Hematopoietic multipotent progenitor cell treated with erythropoietin and hydrocortisone succinate and interleukin-3 and kit ligand, for 17 days (in vitro differentiated cells): ENCODE results near the gene ZNF521.
"Not testable (repeated sequence)": the region's sequence is repeated elsewhere in the genome, so short reads cannot be mapped to it uniquely, and the experiment has no call there.

ENCODE experiments used
- DNase-seq: peaks from one replicate; pipeline ENCODE4 v3.0.0-alpha.2; 2015; ENCODE audit warnings: low spot score

Gene ZNF521

DNA sequence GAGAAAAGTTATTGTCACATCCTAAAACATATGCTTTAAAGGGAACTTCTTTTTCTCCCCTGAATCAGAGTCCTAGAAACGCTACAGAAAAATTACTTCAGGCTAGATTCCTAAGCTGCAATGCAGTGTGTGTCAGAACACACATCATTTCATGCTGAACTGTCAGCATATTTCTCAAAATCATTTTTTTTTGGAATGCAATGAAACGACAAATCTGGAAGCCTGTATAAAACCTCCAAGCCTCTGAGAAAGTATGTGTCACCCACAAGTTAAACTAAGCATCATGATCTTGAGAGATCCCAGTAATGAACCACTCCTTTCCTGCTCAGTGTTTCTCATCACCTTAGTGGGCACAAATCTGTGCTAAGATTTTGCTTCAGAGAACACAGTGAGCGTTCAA is 276.2 kb downstream of the ZNF521 start:
- no peak for DNase-seq

DNA sequence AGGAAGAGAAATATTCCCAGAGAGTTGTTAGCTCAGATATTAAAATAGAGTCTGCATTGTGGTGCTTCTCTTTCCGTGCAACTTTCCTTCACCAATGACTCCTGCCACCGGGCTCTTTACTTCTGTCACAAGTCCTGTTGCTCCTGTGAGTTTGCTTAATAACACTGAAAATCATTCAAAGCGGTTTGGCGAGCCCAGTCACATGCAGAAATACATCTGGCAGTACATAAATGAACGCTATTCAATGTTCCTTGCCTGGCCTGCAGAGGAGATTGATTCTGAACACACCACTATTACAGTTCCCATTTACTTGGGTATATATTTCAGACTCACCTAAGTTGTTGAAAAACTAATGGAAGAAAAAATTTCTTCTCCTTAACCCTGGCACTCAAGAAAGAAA is 276.6 kb downstream of the ZNF521 start:
- DNase-seq, result no peak

DNA sequence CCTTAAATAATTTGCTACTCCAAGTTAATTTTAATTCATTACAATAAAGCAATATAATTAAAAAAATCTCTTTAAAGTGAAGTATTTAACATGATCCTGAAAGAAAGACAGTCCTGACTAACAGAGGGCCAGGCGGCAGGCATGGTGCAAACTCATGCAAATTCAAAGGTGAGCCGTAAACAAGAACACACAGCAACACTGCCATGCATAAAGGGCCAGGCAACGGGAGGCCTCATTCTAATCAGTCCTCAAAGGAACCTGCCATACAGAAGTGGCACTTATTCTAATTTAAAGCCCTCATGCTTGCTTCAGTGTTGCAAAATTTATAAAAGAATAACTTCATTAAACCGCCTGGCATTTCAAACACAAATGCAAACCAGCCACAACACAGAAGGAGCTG is 277.0 kb downstream of the ZNF521 start:
- no peak for DNase-seq

DNA sequence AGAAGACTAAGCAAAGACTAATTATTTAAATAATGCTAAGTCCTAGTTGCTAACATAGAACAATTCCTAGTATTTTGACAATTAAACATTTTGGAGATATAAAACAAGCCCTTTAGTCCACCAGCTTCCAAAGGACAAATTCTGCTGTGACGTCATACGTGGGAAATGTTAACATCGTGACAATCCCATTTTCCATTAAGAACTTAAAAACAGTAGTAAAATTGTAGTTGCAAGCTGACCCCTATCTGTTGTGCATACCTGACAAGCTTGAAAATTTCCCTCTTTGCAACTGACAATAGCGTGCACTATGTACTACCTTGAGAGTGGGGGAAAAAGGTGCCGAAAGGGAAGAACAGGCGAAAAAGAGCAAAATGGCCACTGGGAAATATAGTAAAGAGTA is 279.8 kb downstream of the ZNF521 start:
- DNase-seq, result no peak

DNA sequence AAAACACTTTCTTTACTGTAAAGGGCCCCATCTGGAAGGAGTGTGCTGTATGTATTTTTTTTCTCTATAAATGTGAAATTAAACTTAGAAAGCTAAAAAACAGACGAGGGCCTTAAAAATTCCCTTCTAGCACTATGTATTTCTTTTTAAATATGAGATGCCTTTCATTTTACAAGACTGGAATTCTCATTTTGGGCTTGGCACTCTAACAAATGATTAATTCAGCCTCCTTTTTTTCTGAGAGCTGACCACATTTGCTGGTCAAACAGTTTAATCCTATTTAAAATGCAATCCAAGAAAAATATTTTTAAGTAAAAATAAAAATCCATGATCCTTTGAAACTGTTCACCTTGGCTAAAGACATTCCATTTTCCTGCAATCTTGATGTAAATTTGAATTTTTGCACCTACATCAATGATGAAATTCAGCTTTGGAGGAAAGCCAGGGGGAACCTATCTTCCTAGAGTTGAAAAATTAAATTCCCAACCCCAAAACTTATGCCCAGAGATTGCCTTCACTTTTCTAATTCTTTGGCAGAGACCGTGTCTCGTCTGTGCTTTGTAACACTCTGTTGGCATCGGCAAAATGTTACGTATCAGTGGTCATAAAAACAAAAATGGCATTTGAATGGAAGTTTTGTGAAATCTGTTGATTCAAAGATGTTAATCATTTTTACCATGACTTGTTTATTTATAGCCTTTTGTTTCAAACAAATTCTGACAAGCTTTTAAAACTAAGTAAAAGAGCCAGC is 284.5 kb downstream of the ZNF521 start:
- DNase-seq, result no peak

DNA sequence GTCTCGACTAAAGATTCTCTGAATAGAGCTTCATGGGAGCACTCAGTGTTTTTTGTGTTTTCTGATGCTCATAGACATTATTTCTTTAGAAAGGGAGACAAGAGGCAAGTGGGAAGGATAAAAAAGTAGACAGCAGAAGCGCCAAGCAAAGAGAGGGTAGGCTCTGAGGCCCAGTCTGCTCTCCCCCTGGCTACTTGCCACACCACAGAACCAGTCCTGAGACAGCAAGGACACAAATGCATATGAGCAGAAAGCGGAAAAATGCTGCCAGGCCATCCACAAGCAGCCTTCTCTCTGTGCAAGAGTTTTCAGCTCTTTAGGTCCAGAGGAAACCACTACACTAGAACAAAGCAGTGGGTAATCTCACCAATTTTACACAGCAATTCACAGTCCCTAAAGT is 285.4 kb downstream of the ZNF521 start:
- no peak for DNase-seq

DNA sequence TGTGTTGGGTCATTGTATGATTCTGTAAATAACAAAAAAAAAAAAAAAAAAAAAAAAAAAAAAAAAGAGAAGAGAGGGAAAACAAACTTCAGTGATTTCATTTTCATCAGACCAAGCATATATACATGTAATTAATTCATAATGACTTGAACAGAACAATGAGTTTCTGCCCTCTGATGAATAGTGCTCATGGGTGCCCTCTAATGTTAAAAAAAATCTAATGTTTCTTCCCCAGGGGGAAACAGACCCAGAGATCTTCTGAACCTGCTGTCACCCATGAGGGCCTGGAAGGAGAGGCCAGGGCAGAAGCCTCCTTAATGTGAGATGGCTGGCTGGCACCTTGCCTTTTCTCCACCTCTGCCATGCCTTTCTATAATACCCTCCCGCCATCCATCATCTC is 289.2 kb downstream of the ZNF521 start:
- DNase-seq, result no peak

DNA sequence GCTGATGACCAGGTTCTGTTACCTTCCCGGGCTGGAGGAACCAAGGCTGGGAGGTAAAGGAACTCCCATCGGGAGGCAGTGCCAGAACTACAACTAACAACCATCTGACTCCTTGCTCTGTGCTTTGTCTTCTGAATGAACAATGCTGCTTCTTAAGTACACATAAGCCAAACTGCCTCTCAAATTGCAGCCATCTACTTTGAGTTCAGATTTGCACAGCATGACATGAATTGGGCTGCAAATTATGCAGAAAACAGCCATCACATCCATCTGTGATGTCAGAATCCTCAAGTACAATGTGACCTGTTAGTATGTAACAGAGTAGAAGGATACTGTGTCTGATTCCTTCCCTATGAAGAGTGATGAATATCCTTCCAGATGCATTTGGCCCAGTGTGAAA is 290.6 kb downstream of the ZNF521 start:
- no peak for DNase-seq

DNA sequence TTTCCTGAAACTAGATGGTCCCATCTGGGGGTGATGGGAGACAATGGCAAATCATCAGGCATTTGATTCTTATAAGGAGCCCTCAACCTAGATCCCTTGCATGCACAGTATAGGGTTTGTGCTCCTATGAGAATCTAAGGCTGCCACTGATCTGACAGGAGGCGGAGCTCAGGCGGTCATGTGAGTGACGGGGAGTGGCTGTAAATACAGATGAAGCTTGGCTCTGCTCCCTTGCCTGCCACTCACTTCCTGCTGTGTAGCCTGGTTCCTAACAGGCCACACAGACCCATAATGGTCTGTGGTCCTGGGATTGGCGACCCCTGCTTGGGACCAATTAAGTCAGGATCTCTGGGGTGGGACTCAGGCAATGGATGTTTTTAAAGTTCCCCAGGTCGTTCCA is 293.4 kb downstream of the ZNF521 start:
- DNase-seq, result no peak

DNA sequence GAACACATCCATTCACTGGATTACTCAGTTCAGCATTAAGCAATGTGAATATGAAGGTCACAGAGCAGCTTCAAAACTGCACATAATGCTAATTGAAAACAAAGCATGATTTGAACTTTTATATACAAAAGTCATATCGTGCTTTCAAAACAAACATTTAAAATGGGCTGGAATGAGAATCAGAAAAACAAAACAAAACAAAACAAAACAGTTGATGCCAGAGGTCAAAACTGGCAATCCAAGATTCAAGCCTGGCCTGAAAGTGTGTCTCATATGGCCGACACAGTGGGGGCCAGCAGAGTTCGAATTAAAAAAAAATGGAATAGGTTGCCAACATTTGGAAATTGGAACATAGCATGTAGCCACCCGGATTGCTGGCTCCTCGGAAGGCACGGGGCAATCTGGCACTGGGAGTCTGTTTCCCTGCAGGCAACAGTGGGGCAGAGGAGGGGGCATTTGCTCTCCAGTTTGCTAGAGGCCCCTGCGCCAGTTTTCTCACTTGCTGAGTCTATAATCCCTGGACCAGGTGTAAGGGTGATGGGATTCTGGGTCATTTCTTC is 294.4 kb downstream of the ZNF521 start:
- no peak for DNase-seq

DNA sequence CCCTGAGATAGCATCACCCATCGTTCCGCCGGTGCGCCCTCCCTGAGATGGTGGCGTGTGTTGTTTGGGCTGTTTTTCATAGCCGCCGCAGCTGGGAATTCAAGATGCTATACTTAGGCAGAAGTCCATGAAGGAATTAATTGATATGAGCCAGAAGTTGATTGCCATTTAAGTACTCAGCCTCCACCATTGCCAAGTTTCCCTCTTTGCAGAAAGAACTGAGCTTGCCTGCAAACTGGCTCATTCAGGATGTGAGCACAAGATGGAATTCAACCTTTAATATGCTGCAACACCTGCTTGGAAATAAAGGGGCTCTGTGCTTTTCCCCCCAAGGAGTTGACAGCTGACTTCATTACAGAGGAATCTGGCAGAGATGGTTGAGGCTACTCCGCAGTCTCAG is 295.5 kb downstream of the ZNF521 start:
- DNase-seq, result no peak

DNA sequence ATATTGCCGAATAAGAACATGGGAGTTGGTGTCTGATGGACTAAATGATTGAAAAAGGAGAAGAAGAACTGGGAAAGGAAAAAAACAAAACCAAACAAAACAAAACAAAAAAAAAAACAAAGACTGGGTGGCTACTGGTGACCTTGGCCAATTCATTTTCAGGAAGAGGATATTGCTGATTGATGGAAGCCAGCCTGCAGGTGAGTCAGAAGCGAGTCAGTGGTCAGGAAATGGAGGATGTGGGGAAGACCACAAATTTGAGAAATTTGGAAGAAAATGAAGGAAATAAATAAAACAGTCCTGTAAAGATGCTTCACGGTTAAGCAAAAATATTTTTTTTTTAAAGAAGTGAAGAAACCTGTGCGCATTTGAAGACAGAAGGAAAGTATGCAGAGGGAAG is 296.9 kb downstream of the ZNF521 start:
- DNase-seq, result no peak

DNA sequence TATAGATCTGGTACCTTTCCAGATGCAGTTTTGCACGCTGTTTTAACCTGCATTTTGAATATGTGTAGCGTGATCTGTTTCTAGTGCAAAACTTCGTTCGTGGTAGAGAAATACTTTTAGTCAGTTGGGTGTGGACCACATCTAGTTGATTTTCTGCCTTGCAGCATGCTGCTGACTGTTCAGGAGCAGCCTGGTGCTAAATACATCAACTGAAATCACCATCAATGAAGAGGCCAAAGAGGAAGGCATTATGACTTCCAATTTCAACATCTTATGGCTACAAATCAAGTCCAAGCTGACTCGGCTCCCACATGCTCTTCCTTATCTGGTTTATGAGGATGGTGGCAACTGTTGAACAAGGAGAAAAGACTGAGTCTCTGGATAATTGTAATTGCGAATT is 298.5 kb downstream of the ZNF521 start:
- DNase-seq, result no peak

DNA sequence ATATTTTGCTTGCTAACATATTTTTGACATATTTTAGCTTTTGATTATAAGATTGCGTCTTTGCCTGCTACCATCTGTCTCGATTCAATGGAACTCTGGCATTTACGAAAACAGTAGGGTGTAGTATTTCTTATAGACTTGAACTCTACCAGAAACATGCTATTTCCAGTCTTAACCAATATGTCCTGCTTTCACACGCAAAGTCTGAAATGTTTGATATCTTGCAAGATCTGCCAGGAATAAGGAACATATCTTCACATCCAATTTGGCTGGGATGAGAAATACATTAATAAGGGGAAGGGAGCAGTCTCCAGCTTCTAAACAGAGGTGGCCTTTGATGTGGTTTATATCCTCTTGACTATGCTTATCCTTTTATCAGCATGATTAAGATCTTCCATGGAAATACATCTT is 299.4 kb downstream of the ZNF521 start:
- no peak for DNase-seq

DNA sequence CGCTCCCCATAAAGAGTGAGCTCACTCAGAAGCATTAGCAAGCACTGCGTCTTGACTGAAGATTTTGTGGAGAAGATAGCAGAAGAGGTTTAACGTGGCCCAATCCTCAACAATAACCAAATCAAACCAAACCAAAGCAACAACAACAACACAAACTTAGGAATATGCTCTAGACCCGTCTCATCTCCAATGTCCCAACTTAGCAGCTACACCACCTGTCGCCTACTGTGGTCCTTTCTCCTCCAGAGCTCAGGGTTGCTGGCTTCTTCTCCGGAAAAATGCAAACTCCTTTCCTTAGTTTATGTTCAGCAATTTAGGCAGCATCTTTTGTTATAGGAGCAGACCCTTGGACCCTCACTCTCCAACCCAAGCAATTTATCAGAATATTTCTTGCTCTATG is 301.4 kb downstream of the ZNF521 start:
- no peak for DNase-seq

DNA sequence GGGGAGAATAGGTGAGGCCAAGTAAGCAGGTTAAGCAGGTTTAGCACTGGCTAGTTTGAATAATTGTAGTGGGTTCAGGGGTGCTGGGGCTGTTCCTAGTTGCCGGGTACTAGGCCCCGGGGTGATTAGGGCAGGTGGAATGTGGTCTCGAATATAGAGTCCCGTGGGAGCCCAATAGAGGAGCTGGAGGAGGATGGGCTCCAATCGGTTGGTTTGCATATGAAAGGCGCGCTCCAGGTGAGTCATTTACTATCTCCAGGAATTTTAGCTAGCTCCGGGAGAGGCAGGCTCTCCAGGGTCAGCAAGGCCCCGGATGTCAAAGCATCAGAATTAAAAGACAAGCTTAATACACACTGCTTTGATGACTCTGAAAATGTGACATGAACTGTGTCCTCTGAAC is 304.0 kb downstream of the ZNF521 start:
- DNase-seq, result no peak

DNA sequence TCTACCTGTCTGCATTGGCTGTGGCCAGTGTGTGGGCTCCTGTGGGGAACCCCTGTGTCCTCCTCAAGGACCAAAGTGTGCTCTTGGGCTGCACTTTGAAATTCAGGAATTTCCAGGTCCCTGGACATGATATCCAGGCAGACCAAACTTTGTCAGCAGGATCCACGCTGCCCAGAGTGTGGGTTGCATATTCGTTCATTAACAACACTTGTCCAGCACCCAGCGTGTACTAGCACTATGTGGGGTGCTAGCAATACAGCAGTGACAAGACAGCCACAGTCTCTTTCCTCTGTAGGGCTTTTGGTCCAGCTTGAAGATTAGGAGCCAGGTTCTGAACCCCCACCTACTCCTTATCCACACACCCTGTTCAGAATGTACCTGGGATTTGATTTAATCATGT is 304.5 kb downstream of the ZNF521 start:
- no peak for DNase-seq

DNA sequence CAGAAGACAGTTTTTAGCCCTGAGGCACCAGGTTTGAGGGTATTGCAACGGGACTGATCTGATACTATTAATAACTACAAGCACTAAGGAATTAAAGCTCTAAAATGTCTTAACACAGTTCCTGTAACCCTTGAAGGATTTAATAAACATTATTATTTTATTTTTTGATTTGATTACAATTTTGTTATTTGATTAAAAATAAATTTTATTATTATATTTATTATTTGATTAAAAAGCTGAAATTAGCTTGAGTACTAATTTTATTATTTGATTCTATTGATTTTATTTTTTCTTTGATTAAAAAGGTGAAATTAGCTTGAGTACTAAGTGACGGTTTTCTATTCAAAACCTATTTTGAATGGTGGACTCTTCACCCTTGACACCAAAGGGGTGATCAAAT is 307.3 kb downstream of the ZNF521 start:
- DNase-seq, result no peak

DNA sequence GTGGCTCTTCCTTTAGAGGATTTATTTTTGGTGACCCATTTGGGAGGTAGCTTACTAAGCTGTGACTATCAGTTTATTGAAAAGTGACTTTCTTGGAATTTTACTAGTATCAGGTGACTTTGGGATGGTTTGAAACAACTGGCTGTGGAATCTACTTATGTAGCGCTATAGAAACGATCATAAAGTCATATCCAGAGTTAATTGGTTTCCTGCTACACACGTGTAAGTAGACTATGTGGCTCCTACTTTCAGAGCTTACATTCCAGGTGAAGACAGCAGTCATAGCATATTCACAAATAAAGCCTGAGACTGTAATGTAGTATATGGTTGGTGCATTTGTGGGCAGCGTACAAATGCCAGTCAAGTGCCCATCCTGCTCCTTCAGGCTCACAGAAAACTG is 308.9 kb downstream of the ZNF521 start:
- DNase-seq, result no peak

DNA sequence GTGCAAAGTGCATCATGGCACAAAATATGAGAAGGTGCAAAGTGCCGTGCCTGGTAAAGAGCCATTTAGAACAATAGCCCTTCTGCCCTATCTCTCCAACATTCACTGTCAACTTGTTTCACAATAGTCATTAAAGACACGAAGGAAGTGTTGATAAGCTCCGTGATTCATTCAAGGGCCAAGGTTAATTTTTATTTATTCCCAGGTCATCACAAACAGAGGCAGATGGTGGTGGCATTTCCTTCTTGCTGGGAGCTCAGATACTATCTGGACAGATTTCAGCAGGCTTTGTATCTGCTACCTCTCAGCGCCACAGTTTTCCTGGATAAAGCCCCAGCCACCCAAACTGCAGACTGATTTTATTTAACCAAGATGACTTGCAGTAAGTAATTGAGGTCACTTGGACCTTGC is 309.3 kb downstream of the ZNF521 start:
- DNase-seq, result no peak

DNA sequence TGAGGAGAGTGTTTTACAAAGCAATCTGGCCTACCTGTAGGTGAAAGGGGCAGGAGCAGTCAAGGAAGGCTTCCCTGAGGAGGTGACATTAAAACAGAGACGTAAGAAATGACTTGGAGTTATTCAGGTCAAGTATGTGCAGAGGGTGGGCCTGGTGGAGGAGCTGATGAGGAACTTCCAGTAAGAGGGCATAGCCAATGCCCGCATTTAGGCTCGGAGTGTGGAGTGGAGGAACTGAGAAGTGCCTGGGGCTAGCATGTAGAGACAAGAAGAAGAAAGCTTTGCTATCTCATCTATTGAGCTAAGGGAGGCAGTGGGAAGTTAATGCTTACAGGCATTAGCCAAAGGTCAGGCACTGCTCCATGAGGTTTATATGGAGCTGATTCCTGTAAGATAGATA is 312.2 kb downstream of the ZNF521 start:
- no peak for DNase-seq

DNA sequence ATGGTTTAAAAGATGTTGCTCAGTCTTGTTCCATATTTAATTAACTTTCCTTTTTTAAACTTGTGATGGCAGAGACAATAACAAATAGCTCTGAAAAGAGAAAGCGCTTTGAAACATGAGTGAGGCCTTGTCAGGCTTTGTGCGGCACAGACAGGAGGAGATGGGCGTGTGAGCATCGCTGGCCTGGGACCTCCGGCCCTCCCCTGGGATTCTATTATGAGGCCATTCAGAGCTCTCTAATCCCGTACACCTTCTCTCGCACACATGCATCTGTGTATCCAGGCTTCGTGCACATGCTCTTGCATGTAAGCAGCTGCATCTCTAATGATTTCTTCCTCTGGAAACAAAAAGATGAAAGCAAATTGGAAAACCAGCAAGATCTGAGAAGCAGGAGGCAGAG is 313.7 kb downstream of the ZNF521 start:
- DNase-seq, result no peak

DNA sequence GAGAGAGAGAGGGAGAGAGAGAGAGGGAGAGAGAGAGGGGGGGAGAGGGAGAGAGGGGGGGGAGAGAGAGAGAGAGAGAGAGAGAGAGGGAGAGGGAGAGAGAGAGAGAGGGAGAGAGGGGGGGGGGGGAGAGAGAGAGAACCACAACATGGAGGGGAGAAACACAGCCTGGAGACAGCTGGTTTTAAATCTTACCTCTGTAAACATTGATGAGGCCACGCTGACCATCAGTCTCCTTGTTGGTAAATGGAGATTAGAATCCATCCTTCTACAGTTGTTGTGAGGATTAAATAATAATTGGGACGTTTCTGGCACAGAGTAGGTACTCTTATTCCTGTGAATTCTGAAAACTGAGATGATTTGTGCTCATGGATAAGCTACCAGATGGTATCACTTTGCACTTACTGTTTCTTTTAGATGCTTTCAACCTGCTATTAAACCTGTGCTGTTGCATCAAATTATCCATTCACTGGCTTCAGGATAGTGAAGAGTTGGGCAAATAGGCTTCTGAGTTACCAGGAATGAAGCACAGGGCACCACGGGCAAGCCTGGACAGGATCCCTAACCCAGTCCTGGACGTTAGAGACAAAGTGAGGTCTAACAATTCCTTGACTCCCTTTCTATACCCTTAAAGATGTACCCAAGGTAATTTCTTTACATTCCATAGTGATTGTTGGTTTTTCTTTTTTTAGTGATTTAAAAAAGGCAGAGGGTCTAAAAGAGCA is 318.1 kb downstream of the ZNF521 start:
- no peak for DNase-seq

DNA sequence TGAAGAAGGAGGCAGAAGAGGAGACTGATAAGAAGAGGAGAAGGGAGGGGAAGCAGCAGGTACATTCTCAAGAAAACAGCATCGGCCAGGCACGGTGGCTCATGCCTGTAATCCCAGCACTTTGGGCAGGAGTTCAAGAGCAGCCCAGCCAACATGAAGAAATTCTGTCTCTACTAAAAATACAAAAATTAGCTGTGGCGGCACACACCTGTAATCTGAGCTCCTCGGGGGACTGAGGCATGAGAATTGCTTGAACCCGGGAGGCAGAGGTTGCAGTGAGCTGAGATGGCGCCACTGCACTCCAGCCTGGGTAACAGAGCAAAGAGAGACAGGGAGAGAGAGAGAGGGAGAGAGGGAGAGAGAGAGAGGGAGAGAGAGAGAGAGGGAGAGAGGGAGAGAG is 318.8 kb downstream of the ZNF521 start:
- DNase-seq, result not testable (repeated sequence)
